CD4-positive, alpha-beta T cell treated with Interleukin-1 beta for 1 hour (primary cell): ENCODE measurements around the gene PI4KA.

Experiments
- DNase-seq, 2 donors: peaks; one replicate each; pipeline ENCODE4 v3.0.0-alpha.2; 2020 to 2022

The PI4KA gene

DNA sequence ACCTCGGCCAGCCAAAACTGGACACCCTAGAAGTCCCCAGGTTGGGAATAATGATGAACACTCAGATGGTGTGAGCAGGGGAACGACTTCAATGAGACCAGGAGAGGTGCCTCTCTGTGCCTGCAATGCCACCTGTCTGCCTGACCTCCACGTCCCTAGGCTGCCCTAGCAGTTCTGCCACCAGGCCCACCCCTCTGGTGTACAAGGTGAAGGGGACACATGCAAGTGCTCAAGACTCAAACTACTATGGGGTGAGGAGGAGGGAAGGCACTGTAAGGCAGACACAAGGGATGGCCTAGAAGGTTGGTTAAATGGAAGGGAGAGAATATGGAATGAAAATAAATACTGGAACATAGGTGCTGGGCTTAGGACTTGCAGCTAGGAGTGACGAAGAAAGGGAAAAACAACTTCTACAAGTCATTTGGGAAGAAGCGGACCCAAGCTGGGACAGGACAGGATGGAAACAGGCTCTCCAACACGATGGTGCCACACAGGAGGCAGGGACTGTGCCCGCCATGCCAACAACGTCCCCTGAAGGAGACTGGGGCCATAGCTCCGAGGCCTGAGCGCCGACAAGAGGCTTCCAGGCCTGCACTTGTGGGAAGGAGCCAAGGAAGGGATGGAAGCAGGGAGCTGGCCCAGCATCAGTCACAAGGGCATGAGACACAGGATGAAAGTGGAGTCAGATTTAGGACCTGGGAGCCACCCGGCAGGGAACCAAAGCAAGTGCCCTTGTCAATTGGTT lies 66.2 kb downstream of the PI4KA start:
- DNase-seq = no peak

- DNase-seq = no peak
These were observed 69.8 kb downstream of the PI4KA start for GRCh38 chr22:20788627-20789344.

DNA sequence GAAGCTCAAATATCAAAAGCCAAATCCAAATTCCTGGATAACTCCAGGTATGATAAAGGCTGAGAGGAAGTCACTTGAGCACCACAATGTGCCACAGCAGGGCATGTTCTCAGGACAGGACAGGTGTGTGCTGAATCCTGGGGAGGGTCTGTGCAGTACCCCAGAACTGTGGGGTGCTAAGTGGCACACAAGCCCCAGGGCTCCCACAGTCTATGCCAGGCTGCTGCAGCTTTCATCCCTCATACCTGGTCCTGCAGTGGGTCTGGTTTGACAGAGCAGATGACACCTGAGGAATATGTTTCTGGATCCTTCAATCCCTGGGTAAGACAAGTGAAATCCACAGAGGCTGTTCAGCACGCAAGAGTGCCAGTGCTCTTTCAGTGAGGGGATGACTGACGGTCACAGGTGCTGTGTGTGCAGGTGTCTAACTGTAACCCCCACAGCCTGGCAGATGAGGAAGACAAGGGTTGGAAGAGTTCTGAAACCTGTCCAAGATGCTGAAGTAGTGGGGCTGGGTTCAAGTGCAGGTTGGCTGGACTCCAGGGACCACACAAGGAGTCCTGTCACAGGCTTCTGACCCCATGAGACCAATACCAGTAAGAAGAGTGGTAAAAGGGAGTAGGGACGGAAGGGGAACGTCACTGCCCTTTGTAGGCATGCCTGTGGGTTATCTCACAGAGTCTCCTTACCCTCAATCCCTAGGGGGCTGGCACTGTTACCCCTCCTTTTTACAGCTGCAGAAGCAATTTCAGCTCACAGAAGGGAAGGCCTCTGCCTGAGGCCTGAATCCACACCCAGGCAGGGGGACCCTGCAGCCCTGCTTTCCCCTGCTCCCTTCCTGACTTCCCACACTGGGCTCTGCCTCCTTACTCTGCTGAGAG lies 70.6 kb downstream of the PI4KA start:
- DNase-seq = no peak

DNA sequence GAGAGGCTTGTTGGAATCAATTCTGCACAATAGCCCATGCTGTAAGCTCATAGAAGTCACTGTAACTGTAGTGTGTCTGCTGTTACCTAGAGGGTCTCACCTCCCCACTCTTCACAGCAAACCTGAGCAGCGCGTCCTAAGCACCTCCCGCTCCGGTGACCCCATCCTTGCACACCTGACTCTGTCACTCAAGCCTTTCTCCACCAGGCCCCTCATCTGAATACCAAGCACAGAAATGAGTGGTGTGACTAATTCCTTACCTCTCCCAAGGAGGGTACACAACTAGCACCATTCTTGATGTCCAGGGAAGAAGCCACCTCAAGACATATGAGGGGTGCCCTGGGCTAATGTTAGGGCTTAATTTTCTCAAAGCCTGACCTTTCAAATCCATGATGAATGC lies 71.4 kb downstream of the PI4KA start:
- DNase-seq = no peak

- no peak for DNase-seq
These were observed 72.1 kb downstream of the PI4KA start for GRCh38 chr22:20786536-20786979.

- no peak for DNase-seq
These were observed 72.6 kb downstream of the PI4KA start for GRCh38 chr22:20786048-20786447.

- no peak for DNase-seq
These were observed 73.2 kb downstream of the PI4KA start for GRCh38 chr22:20785415-20785814.

DNA sequence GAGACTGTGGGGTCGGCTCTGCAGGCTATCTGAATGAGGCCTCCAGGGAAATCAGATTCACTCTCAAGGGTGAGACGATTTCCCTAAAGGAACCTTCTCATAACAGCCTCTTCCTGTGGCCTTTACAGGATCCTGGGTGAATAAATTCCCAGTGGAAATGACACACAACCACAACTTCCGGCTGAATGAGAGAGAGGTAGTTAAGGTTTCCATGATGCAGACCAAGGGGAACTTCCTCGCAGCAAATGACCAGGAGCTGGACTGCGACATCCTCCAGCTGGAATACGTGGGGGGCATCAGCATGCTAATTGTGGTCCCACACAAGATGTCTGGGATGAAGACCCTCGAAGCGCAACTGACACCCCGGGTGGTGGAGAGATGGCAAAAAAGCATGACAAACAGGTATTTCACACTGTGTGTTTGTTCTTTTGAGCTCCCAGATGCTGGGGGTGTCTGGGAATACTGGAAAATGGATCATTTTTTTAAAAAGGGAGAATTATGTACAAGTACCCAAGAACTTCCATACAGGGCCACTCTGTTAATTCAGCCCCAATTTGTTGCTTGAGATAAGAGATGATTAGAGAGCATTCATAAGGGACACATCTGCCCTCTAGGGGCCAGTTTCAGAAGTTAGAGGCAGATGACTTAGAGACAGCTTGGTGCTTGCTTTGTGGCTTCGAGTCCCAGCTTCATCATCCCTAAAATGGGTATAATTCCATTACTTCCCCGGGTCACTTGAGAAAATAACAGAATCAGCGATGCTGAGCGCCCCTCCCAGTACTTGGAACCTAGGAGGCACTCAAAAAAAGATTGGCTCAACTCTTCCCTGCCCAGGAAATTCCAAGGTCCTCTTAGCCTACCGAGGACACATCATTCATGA lies 74.5 kb downstream of the PI4KA start:
- peak; percentile 37 to 53 for DNase-seq

- DNase-seq = no peak
These were observed 75.3 kb downstream of the PI4KA start for GRCh38 chr22:20783300-20783673.

- DNase-seq = no peak
These were observed 75.9 kb downstream of the PI4KA start for GRCh38 chr22:20782596-20783299.

- DNase-seq = no peak
These were observed 76.5 kb downstream of the PI4KA start for GRCh38 chr22:20782083-20782482.

GRCh38 chr22:20781272-20781990 lies 77.2 kb downstream of the PI4KA start:
- no peak for DNase-seq

DNA sequence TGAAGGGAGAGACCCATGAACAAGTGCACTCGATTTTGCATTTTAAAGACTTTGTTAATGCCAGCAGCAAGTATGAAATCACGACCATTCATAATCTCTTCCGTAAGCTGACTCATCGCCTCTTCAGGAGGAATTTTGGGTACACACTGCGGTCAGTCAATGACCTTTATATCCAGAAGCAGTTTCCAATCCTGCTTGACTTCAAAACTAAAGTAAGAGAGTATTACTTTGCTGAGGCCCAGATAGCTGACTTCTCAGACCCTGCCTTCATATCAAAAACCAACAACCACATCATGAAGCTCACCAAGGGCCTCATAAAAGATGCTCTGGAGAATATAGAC lies 78.8 kb downstream of the PI4KA start:
- DNase-seq = no peak

- DNase-seq = no peak
These were observed 79.4 kb downstream of the PI4KA start for GRCh38 chr22:20779014-20779817.

GRCh38 chr22:20777420-20778177 lies 81.0 kb downstream of the PI4KA start:
- DNase-seq = no peak

DNA sequence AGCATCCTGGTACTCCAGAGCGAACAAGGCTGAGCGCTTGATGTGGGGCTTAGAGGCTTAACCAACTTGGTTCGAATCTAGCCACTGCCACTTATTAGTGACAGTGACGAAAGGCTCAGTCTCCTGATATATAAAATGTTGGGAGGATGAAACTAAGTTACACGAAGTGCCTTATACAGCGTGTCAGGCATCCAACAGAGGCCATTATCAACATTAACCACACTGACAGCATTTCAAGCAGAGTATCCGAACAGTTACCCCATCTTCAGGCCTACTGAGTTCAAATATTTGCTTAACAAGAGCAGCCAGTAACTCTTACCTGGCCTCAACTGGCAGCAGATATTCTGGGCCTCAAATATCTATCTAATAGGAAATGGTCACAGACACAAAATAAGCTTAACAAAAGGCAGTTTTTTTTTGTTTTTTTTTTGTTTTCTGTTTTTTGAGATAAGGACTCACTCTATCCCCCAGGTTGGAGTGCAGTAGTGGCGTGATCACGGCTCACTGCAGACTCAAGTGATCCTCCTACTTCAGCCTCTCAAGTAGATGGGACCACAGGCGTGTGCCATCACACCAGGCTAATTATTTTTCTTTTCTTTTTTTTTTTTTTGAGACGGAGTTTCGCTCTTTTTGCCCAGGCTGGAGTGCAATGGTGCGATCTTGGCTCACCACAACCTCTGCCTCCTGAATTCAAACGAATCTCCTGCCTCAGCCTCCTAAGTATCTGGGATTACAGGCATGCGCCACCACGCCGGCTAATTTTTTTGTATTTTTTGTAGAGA lies 81.8 kb downstream of the PI4KA start:
- DNase-seq = no peak

- DNase-seq = no peak
These were observed 83.2 kb downstream of the PI4KA start for GRCh38 chr22:20775342-20775895.

DNA sequence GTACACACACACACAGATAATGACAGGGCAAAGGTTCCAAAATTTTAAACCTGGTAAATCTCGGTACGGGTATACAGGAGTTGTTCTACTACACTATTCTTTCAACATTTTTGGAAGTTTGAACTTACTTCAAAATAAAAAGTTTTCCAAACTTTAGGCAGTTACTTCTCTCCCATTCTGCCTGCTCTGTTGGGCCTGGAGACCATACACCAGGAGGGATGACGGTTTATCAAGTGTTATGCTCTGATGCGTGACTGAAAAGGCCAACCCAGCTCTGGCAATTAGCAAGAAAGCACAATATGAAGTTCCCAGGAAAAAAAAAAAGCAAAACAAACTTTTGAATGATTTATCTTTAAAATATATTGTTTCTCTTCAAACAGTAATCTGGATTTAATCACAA lies 83.7 kb downstream of the PI4KA start:
- no peak for DNase-seq
